CD4-positive, alpha-beta T cell (primary cell): ENCODE measurements around the gene PRPF38A. TPM values are rescaled to one million over a fixed set of nuclear protein-coding genes. Genes with fewer than 3 reads are reported as not detected.

Experiments used
- ATAC-seq: fragments of 200-7000 bp; cut with Tn5 transposase; one replicate; pipeline ENCODE4 v1.10.0; 2022; ENCODE audit warnings: mild to moderate bottlenecking; ENCODE audit not compliant: poor library complexity
- CTCF ChIA-PET: fragments of 350-600 bp; sonication (Branson Sonifier 250); formaldehyde crosslinking; loops from one replicate; lab custom pipeline; 2021; ENCODE audit warnings: antibody characterized with exemption, inconsistent platforms; lab: Charles Lee
- POLR2A ChIA-PET: fragments of 350-600 bp; sonication (Branson Sonifier 250); formaldehyde crosslinking; loops from one replicate; lab custom pipeline; 2021; ENCODE audit warnings: antibody characterized with exemption, inconsistent platforms; lab: Charles Lee
- DNase-seq, 14 experiments: peaks; one replicate each; pipeline ENCODE4 v3.0.0-alpha.2; 2013 to 2020; ENCODE audit warnings: mixed read lengths in 2 of 14
- H3K27ac ChIP-seq, 2 donors: one replicate each; pipeline versions ENCODE4 v1.5.1 to v1.7.0; 2013; ENCODE audit warnings: low read length in 2 of 2, low read depth in 1 of 2, mild to moderate bottlenecking in 1 of 2
- H3K27me3 ChIP-seq, 2 experiments: 1 replicate in 1 of 2; 2 replicates in 1 of 2; pipeline versions ENCODE4 v1.6.1 to v1.7.0; 2013; ENCODE audit warnings: low read length in 2 of 2, control low read depth in 1 of 2, mild to moderate bottlenecking in 1 of 2, moderate library complexity in 1 of 2; ENCODE audit not compliant: insufficient read depth in 2 of 2, control insufficient read depth in 1 of 2
- H3K36me3 ChIP-seq: one replicate; pipeline ENCODE4 v1.6.1; 2013; ENCODE audit warnings: low read length, control low read depth; ENCODE audit not compliant: insufficient read depth
- H3K4me1 ChIP-seq: one replicate; pipeline ENCODE4 v1.6.1; 2013; ENCODE audit warnings: low read length, control low read depth; ENCODE audit not compliant: insufficient read depth
- H3K4me3 ChIP-seq: one replicate; pipeline ENCODE4 v1.5.1; 2013; ENCODE audit warnings: mild to moderate bottlenecking, low read length, moderate library complexity
- H3K9me3 ChIP-seq, 2 experiments: 1 replicate in 1 of 2; 2 replicates in 1 of 2; pipeline versions ENCODE4 v1.6.1 to v1.7.0; 2013; ENCODE audit warnings: low read length in 2 of 2, mild to moderate bottlenecking in 2 of 2, control low read depth in 1 of 2, moderate library complexity in 1 of 2; ENCODE audit not compliant: control insufficient read depth in 1 of 2, insufficient read depth in 1 of 2
- H3K27ac Mint-ChIP-seq: one replicate; pipeline ENCODE4 v1.8.0; 2020; ENCODE audit warnings: mixed read lengths
- H3K27me3 Mint-ChIP-seq: one replicate; pipeline ENCODE4 v1.8.0; 2021; ENCODE audit warnings: mixed read lengths
- H3K36me3 Mint-ChIP-seq: one replicate; pipeline ENCODE4 v1.8.0; 2021; ENCODE audit warnings: low read depth, mixed read lengths
- H3K4me1 Mint-ChIP-seq: one replicate; pipeline ENCODE4 v1.8.0; 2021; ENCODE audit warnings: low read depth, mixed read lengths
- H3K4me3 Mint-ChIP-seq: one replicate; pipeline ENCODE4 v1.8.0; 2020; ENCODE audit warnings: mild to moderate bottlenecking, mixed read lengths
- H3K9me3 Mint-ChIP-seq: one replicate; pipeline ENCODE4 v1.8.0; 2020; ENCODE audit warnings: mixed read lengths
- CTCF ChIP-seq: fragments of 200-600 bp; IDR thresholded peaks from one replicate; pipeline ENCODE4 v1.8.0; 2022; ENCODE audit warnings: antibody characterized with exemption, mild to moderate bottlenecking
- intact Hi-C, 2 experiments: fragments of 100-400 bp; cut with DNase I in 1 of 2; cut with micrococcal nuclease in 1 of 2; formaldehyde crosslinking; loops; one replicate each; pipeline versions ENCODE4 v1.15.1 to v1.9.0; 2023 to 2025; cut with DNase I, micrococcal nuclease
- total RNA-seq, 174 experiments: library from RNA in 2 of 174; stranded (reverse) in 2 of 174; gene quantifications; one replicate each; pipeline ENCODE4 v1.2.3 and lab custom pipeline; 2021 to 2026

Gene PRPF38A
- total RNA-seq, 2 experiments from 2014 or later: 56.2 to 63.6 TPM

GRCh38 chr1:52414942-52415341, 10.5 kb downstream of the PRPF38A start:
- ATAC-seq: no peak
- no peak overlapping the region for H3K27ac ChIP-seq

GRCh38 chr1:52416811-52417210, 12.4 kb downstream of the PRPF38A start:
- peaks cover 85% of the 10 kb centered on the region for H3K36me3 Mint-ChIP-seq
- CTCF ChIA-PET: no interaction called here
- peaks cover 7% of the 10 kb centered on the region for H3K4me1 ChIP-seq
- H3K4me3 ChIP-seq: no peak overlapping the region
- no peaks in the 10 kb centered on the region for H3K9me3 Mint-ChIP-seq
- no peak overlapping the region for H3K27ac ChIP-seq
- H3K4me3 Mint-ChIP-seq: no peak overlapping the region
- ATAC-seq (no peak), DNase-seq (no peak)
- intact Hi-C loops: no loop called here
- H3K27me3 ChIP-seq: no peaks in the 10 kb centered on the region
- peaks cover 88% of the 10 kb centered on the region for H3K36me3 ChIP-seq
- POLR2A ChIA-PET: no interaction called here
- no peaks in the 10 kb centered on the region for H3K27me3 Mint-ChIP-seq
- peaks cover 29% of the 10 kb centered on the region for H3K4me1 Mint-ChIP-seq
- no peaks in the 10 kb centered on the region for H3K9me3 ChIP-seq
- no peak overlapping the region for H3K27ac Mint-ChIP-seq
- TF ChIP-seq CTCF: no peak

More at GRCh38 chr1:52414942-52415341, 10.5 kb downstream of the PRPF38A start:
- no peaks in the 10 kb centered on the region for H3K27me3 ChIP-seq
- no peak for TF ChIP-seq CTCF
- H3K36me3 ChIP-seq: peaks cover 89% of the 10 kb centered on the region
- ChIA-PET POLR2A (no interaction called here), CTCF (no interaction called here)
- no peaks in the 10 kb centered on the region for H3K9me3 ChIP-seq
- H3K4me3 ChIP-seq: no peak overlapping the region
- Mint-ChIP-seq H3K27ac (no peak overlapping the region), H3K4me3 (no peak overlapping the region), H3K9me3 (no peaks in the 10 kb centered on the region), H3K27me3 (no peaks in the 10 kb centered on the region), H3K4me1 (peaks cover 22% of the 10 kb centered on the region), H3K36me3 (peaks cover 86% of the 10 kb centered on the region)
- intact Hi-C loops: no loop called here
- no peak for DNase-seq
- peaks cover 7% of the 10 kb centered on the region for H3K4me1 ChIP-seq

GRCh38 chr1:52420713-52421112, 16.3 kb downstream of the PRPF38A start:
- H3K4me1 Mint-ChIP-seq: peaks cover 49% of the 10 kb centered on the region
- peaks cover 21% of the 10 kb centered on the region for H3K4me1 ChIP-seq
- H3K27ac Mint-ChIP-seq: peak overlapping the region; percentile 85
- H3K27me3 Mint-ChIP-seq: no peaks in the 10 kb centered on the region
- H3K9me3 ChIP-seq: no peaks in the 10 kb centered on the region
- H3K27ac ChIP-seq: no peak overlapping the region
- no peaks in the 10 kb centered on the region for H3K27me3 ChIP-seq
- H3K36me3 ChIP-seq: peaks cover 51% of the 10 kb centered on the region
- ChIA-PET CTCF (interaction anchor here (2.6 kb wide), 1 partner anchor 16 kb away, joined by 12 read pairs; the partner anchor contains the start of genes ORC1 and PRPF38A), POLR2A (interaction anchor here (0.9 kb wide), 1 partner anchor 17 kb away, joined by 3 read pairs; the partner anchor contains the start of gene ORC1)
- H3K9me3 Mint-ChIP-seq: no peaks in the 10 kb centered on the region
- TF ChIP-seq CTCF: no peak
- no peak for ATAC-seq
- intact Hi-C loops: loop anchor here (5.0 to 10.0 kb wide), 3 partner anchors 53 to 132 kb away; partner anchors contain the start of genes TUT4 (in 2 of the 2) and CC2D1B (in 1 of the 2)
- H3K36me3 Mint-ChIP-seq: peaks cover 70% of the 10 kb centered on the region
- DNase-seq: no peak
- H3K4me3 ChIP-seq: no peak overlapping the region
- H3K4me3 Mint-ChIP-seq: no peak overlapping the region
